SKM-1 (cell line): Measurements from ENCODE around the gene SYP.
A peak's percentile ranks its signal among the peaks of the same experiment; 100 is the strongest.
"Not testable (repeated sequence)": the region's sequence is repeated elsewhere in the genome, so short reads cannot be mapped to it uniquely, and the experiment has no call there.

Experiments used
- DNase-seq: peaks from one replicate; lab custom pipeline; 2025; ENCODE audit not compliant: unreplicated experiment; lab: John Stamatoyannopoulos, UW

Gene SYP

GRCh38 chrX:49190821-49191573 is 9.0 kb downstream of the SYP start:
- peak; percentile 99 for DNase-seq

DNA sequence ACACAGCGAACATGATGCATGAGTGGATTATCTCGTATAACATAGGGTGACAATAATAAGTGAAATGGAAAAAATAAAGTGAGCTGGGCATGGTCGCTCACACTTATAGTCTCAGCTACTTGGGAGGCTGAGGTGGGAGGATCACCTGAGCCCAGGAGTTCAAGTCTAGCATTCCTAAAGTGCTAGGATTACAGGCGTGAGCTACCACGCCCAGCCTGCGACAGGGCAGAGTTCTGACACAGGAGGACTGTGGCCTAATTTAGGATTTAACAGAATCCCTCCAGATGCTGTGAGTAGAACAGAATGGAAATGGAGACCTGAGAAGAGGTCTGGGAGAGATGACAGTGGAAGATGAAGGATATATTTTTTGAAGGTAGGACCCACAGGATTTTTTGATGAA is 10.4 kb downstream of the SYP start:
- no peak for DNase-seq

DNA sequence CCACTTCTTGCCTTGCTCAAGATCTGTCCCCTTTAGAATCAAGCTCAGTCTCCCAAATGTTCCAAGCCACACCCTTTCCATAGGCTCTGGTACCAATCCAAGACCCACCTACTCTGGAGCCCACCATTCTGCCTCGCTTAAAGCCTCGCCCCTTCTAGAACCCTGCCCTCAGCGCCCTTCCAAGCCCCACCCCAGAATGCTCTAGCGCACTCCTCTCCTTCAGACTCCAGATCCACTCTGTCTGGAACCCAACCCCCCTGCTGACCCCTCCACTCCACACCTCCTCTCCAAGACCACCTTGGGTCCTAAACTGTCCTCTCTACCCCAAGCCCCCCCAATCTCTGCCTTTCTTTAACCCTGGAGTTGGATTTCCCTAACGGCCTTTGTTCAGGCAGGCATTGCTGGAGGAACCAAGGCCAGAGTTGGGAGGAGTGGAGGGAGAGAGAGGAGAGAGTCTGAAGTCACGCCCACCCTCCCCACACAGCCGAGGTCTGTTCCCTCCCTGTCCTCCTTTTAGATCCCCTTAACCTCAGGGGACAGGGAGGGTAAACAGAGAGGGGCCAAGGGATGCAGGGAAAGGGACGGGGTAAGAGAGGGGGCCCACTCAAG is 11.4 kb downstream of the SYP start:
- DNase-seq = no peak

DNA sequence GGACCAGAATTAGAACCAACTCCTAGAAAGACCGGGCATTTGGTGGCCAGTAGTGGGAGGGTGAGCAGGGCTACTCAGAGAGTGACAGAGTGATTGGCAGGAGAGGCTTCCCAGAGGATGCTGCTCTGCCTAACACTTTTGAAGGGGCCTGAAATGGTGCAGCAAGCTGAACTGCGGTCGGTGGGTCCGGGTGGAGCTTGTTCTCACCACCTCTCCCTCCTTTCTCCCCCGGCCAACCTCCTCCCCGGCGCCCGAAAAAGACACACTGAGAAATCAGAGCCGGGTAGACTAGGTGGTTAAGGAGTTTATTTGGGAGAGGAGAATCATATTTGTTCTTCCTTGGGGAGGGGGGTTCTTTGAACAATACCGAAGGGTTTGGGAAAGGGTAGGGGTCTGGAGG is 12.5 kb downstream of the SYP start:
- DNase-seq = no peak

DNA sequence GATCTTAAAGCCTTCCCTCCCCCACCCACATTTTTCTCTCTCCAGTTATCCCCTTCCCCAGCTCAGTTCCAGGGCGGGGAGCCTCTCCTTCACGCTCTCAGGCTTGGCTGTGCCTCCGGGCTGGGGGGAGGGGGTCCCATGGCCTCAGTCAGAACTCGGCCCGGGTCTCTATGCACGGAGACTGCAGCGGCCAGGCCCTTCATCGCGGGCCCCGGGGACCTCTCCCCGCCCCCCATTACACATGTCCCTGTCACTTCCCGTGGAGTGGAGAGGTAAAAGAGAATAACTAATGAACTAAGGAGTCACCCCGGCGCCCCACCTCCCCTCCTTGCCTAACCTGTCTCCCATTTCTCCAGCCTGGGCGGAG is 13.0 kb downstream of the SYP start:
- no peak for DNase-seq

- DNase-seq = no peak
These were observed 13.6 kb downstream of the SYP start, which contains the start of gene PRICKLE3 for GRCh38 chrX:49186125-49187027. Gene PRICKLE3, minus strand, starts transcription at chrX:49186373. Its CDS starts 76 bp downstream, at chrX:49186297.

DNA sequence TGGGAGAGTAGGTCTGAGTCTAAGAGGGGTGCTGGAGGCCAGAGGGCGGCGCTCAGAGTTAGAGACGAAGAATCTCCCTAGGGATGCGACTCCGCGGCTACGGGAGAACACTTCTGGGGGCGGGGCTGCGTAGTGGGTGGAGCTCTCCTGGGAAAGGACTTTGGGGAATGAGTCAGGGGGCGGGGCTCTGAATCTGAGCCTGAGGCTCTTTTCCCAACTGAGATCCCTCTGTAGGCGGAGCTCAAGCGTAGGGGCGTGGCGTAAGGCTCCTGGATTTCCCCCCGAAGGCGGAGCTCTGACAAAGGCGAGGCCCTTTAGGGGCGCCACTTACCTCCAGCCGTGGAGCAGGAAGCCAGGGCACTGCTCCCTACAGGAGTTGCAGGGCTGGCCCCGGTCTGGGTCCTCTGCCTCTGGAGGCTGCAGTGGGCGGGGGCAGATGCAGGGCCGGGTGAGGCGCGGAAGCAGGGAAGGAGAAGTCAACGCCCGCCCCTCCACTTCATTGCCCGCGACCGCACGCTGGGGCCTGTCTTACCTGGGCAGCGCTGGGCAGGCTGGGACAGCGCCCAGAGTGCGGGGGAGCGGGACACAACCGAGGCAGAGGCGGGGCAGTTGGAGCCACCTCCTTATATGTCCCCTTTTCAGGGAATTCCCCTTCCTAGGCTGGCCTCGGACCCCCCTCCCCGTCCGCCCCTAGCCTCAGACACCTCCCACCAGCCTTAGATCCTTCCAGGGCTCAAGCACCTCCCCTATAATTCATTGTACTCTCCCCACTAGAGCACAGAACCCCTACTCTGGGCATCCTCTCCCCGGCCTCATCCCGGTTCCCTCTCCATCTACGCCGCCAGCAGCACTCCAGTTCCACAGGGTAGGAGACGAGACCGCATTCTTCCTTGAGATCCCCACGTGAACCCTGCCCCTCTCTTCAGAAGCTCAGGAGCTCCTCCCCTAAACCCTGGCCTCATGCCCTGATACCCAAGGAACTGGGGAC is 15.4 kb downstream of the SYP start:
- no peak for DNase-seq

GRCh38 chrX:49183701-49184281 is 16.2 kb downstream of the SYP start:
- no peak for DNase-seq

DNA sequence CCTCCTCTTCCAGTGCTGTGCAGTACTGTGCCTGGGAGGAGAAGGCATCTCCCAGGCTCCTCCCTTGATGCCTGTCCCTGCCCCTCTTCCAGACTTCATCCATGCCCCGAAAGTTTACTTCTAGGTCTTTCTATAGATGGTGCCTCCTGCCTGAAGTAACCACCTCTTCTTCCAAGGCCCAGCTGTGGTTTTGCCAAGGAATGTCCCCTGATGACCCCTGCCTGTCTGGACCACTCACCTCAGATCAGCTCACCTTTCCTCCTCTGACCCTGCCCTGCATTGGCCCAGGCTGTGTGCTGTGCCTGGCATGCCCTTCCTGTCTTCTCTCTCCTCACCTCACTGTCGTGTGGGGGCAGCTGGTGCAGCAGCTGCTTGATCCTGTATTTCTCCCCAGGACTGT is 20.6 kb downstream of the SYP start:
- no peak for DNase-seq

- DNase-seq = no peak
These were observed 21.5 kb downstream of the SYP start for GRCh38 chrX:49178537-49178936.

- no peak for DNase-seq
These were observed 22.0 kb downstream of the SYP start for GRCh38 chrX:49177873-49178480.

DNA sequence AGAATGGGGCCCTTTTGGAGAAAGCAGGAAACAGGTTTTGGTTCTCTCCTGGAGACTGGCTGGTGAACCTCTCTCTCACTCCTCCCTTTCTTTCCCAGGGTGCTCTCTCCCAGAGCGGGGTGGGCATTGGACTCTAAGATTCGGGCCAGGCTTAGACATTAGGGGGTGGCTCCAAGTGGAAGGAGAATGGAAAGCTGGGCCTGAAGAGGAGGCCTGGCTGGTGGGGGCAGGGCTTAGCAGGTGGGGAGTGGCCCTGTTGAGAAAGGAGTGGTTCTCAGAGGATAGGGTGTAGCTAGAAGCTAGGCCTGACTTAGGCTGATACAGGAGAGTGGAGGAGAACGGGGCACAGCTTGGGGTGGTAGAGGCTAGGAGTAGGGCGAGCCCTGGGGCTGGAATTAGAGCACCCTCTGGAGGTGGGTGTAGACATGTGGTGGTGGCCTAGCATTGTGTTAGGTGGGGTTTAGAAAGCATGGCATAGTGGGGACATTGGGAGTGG is 22.6 kb downstream of the SYP start:
- no peak for DNase-seq

DNA sequence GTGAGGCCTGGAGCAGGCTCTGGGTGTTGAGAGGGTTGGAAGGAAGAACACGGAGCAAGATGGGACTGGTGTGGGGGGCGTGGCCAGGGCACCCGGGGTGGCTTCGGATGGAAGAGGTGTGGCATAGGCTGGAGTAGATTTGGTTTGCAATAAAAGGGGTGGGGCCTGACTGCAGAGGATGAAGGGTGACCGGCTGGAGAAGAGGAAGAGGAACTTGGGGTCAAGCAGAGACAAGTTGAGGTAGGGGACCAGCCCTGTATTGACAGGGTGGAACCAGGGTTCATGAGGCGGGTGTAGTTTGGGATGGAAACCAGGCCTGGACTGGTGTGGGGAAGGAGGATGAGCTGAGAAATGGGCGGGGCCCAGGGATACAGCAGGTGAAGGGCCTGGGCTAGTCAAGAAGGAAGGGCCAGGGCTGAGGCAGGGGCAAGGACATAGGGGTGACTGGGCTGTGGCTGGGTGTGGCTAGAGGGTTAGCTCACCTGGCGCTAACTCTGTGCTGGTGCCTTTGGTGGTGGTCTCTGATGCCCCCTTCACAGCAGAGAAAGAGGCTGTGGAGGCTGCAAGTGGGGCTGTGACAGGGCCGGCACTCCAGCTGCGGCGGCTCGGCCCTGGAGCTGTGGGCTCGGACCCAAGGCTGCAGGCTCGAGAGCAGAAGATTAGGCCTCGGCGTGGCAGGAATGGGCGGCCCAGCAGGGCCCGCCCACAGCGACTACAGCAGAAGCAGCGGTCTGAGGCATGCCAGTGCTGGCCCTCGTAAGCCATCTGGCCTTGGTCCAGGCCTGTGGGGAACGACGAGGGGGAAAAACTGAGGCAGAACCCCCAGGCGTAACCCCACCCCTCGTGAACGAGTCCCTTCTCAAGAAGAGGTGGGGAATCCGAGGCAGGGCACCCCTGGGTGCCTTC is 23.3 kb downstream of the SYP start:
- peak; percentile 67 for DNase-seq

GRCh38 chrX:49175435-49176274 is 24.3 kb downstream of the SYP start:
- DNase-seq = no peak

DNA sequence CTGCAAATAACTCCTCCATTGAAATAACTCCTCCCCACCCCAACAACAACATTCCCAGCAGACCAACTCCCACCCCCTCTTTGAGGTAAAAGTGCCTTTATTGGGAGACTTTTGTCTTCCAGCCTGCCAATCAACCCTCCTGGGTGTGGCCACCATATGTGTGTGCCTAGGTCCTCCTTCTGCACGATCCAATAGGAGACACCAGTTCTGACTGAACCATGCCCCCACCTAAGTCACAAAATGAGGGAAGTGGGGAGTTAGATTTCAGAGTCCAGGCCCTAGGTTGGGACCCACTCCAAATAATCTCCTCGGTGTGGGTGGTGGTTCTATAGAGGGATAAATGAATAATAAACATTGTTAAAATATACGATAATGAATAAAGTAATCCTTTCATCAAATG is 25.3 kb downstream of the SYP start:
- no peak for DNase-seq

DNA sequence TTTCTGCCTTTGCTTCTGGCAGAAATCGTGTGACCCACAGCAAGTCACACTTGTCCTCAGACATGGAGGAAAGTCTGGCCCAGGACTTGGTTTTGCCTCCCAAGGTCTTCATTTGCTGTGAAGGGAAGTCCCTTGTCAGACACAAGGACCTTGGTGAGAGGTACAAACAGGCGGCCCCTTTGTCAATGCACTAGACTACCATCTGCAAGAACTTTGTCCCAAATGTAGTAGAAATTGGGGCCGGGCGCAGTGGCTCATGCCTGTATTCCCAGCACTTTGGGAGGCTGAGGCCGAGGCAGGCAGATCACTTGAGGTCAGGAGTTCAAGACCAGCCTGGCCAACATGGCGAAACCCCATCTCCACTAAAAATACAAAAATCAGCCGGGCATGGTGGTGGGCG is 26.4 kb downstream of the SYP start:
- not testable (repeated sequence) for DNase-seq

DNA sequence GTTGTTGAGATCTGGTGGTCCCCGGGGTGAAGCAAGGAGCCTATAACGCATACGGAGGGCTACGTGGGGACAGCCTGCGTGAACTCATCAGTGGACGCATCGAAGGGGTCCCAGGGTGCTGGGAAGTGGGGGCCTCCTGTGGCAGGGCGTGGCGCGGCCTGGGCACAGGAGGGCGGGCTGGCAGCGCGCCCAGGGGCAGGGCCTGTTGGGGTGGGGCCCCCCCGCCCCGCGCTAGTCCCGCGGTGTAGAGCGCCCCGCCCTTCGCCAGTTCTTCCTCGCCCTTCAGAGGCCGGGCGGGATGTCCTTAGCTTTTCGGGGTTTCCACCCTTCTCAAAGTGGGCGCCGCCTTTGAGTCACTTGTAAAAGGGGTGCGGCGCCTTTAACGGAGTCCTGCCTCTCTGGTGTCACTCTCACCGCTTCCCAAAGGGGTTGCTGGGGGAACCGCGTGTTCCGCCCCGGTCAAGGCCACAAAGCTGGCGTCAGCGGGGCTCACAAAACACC is 27.7 kb downstream of the SYP start:
- no peak for DNase-seq
